Large intestine (tissue), 3 donors: ENCODE data around the gene FOXP1. TPM values are rescaled to one million over a fixed set of nuclear protein-coding genes. Genes with fewer than 3 reads are reported as not detected.
"Not testable (repeated sequence)": the region's sequence is repeated elsewhere in the genome, so short reads cannot be mapped to it uniquely, and the experiment has no call there.

Source experiments
- DNase-seq, 2 donors: peaks; one replicate each; pipeline versions ENCODE4 v3.0.0 to v3.0.0-alpha.2; 2013
- H3K27ac ChIP-seq: one replicate; pipeline ENCODE4 v1.5.1; 2013; ENCODE audit warnings: low read length
- H3K27me3 ChIP-seq: 2 replicates; pipeline ENCODE4 v1.6.1; 2013; ENCODE audit warnings: low read length; ENCODE audit not compliant: control insufficient read depth, insufficient read depth
- H3K36me3 ChIP-seq: 2 replicates; pipeline ENCODE4 v1.6.1; 2013; ENCODE audit warnings: low read length; ENCODE audit not compliant: control insufficient read depth, insufficient read depth
- H3K4me1 ChIP-seq: one replicate; pipeline ENCODE4 v1.6.1; 2013; ENCODE audit warnings: low read length; ENCODE audit not compliant: control insufficient read depth, insufficient read depth
- H3K4me3 ChIP-seq: one replicate; pipeline ENCODE4 v1.5.1; 2013; ENCODE audit warnings: low read length
- H3K9me3 ChIP-seq: one replicate; pipeline ENCODE4 v1.6.1; 2013; ENCODE audit warnings: mild to moderate bottlenecking, low read depth, low read length, moderate library complexity; ENCODE audit not compliant: control insufficient read depth
- WGBS: methylation state at CpG from one replicate; pipeline ENCODE4 v1.1.5; 2013; ENCODE audit warnings: low lambda C conversion rate; ENCODE audit not compliant: insufficient coverage; 5-methylcytosine and 5-hydroxymethylcytosine counted together
- polyA plus RNA-seq: library from polyadenylated mRNA; unstranded; fragments of 120-200 nt; gene quantifications from one replicate; pipeline ENCODE4 v1.2.1, GENCODE V29; 2013

FOXP1 gene
- polyA plus RNA-seq, 1 donor, result 64.1 TPM

DNA sequence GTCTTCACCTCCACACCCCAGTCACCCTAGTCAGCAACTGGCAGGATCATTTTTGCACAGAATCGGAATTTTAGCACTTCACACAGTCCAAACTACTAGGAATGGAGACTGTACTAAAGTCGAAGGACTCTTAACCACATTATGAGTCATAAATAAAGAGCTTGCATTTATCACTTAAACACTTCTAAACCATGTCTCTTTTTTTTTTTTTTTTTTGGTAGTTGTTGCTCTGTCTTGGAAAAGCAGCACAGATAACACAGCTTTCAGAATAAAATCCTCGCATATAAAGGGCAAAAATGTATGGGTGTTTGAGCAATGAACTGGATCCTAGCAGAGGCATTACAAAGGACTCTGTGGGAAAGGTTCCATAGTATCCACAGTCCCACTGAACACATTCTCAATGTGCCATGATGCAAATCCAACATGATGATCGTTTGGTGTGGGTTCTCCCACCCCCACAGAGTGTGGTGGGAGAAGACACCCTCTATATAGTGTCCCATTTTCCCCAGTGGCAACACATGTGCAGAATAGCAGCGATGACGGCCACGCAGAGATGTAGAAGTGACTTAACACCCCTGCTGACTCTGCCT lies 47.1 kb downstream of the FOXP1 start:
- H3K4me3 ChIP-seq, result no peak overlapping the region
- no peak overlapping the region for H3K27ac ChIP-seq
- DNase-seq, result no peak
- WGBS, result no CpG with 5 or more reads among the region's 7 CpGs
- no peaks in the 10 kb centered on the region for H3K36me3 ChIP-seq
- peaks cover 10% of the 10 kb centered on the region for H3K4me1 ChIP-seq
- H3K27me3 ChIP-seq, result no peaks in the 10 kb centered on the region
- H3K9me3 ChIP-seq, result no peaks in the 10 kb centered on the region

DNA sequence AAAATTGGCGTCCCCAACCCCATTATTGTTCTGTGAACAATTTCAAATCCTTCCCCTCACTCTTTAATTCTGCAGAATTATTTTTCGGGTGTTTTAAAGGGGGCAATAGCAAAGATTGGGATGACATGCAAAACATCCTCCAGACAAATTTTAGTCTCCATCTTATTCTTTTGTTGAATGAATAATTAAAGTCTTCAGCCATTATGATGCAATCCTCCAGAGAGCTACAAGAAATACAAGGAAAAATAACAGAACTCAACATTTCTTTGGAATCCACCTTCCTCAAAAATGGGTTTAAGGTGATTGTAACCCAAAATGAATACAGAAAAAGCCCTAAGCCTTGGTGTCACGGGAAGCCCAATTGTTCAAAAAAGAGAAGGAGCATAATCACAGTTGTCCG lies 49.9 kb downstream of the FOXP1 start:
- H3K9me3 ChIP-seq, result no peaks in the 10 kb centered on the region
- WGBS, result no CpG with 5 or more reads among the region's 4 CpGs
- peaks cover 17% of the 10 kb centered on the region for H3K4me1 ChIP-seq
- H3K4me3 ChIP-seq, result no peak overlapping the region
- no peak overlapping the region for H3K27ac ChIP-seq
- DNase-seq, result no peak
- no peaks in the 10 kb centered on the region for H3K36me3 ChIP-seq
- H3K27me3 ChIP-seq, result no peaks in the 10 kb centered on the region

DNA sequence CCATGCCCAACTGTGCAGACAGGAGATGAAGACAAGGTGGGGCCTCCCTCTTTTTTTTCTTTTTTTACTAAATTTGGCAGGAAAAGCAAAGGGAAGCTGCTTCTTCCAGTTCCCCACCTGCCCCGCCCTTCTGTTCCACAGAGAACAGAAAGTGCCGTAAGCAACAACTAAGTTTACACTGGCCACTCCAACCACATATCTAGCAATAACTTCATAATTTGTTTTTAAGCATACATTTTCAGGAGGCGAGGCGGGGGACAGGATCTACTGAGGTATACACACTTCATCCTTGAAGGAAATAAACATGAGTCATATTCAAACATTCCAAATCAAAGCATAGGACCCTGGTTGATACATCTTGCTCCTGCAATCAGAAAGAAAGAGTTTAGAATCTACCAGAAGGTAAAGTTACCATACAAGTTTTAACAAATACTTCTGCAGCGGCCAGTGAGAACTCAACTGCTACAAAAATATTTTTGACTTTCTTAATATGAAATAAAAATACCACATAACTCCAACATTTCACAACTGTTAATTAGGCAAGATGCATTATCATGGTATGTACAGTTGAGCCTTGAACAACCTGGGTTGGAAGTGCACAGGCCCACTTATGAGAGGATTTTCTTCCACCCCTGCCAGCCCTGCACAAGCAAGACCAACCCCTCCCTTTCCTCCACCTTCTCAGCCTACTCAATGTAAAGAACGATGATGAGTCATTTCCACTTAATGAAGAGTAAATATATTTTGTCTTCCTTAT lies 50.7 kb downstream of the FOXP1 start:
- DNase-seq, result no peak
- Histone ChIP-seq H3K9me3 (no peaks in the 10 kb centered on the region), H3K4me1 (peaks cover 17% of the 10 kb centered on the region), H3K4me3 (no peak overlapping the region), H3K36me3 (no peaks in the 10 kb centered on the region), H3K27ac (no peak overlapping the region), H3K27me3 (no peaks in the 10 kb centered on the region)
- no CpG with 5 or more reads among the region's 6 CpGs for WGBS

DNA sequence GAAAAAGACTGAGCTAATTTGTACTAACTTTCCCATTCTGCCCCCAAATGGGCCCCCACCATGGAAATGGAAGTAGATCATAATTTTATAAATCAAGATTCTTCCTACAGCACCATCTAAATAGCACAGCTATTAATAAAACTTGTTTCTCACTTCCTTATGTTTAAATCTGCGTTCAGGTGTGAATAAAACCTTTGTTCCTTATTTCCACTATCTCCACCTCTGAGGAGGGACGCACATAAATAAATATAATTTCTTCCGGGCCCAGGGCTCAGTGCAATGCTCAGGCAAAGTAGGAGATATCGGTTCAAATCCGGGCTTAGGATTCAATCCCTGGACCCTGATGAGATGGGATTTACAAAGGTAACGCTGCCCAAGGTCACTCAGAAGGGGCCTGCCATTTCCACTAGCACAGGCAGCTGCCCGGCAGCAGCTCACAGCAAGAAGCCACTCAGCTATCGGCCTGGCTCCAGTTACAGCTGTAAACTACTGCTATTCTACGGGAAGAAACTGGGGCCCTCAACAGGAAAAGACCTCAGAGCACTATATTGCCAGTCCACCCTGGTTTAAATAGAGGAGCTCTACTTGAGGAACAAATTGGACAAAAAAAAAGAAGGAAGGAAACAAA lies 52.5 kb downstream of the FOXP1 start:
- H3K9me3 ChIP-seq, result no peaks in the 10 kb centered on the region
- no CpG with 5 or more reads among the region's 9 CpGs for WGBS
- H3K4me1 ChIP-seq, result peaks cover 17% of the 10 kb centered on the region
- H3K36me3 ChIP-seq, result no peaks in the 10 kb centered on the region
- peak; percentile 11 to 57 for DNase-seq
- H3K27me3 ChIP-seq, result no peaks in the 10 kb centered on the region
- no peak overlapping the region for H3K4me3 ChIP-seq
- peak overlapping the region; percentile 7 for H3K27ac ChIP-seq

DNA sequence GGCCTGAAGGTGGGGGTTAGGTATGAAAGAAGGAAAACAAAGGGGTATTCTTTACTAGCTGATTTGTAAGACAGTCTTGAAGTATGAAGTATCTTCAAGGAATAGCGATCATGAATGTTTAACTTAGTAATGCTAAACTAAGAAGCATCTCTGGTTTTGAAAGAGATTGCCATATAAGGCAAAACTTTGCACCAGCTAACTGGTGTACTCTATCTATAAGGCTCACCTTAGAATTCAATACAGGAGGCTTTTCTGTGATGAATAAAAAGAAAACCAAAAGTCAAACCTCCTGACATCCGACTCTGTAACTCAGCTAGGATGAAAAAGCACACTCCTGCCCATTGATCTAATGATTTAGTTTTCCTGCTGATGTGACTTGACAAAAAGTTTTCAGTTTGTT lies 54.7 kb downstream of the FOXP1 start:
- H3K4me1 ChIP-seq, result peaks cover 17% of the 10 kb centered on the region
- H3K36me3 ChIP-seq, result no peaks in the 10 kb centered on the region
- DNase-seq, result no peak
- H3K9me3 ChIP-seq, result no peaks in the 10 kb centered on the region
- no peak overlapping the region for H3K4me3 ChIP-seq
- no peak overlapping the region for H3K27ac ChIP-seq
- no peaks in the 10 kb centered on the region for H3K27me3 ChIP-seq
- WGBS, result 86% methylated on average over 1 of the region's 2 CpGs

DNA sequence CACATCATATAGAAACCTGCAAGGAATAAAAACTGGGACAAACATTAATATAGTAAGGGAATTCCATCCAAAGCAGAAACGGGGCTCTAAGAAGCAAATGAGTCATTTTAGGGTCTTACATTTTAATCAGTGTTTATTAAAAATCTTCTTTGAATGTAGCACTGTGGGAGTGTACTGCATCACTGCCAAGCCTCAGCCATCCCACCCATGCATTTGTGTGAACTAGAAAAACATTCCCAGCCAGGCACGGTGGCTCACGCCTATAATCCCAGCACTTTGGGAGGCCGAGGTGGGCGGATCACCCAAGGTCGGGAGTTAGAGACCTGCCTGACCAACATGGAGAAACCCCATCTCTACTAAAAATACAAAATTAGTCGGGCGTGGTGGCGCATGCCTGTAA lies 57.1 kb downstream of the FOXP1 start:
- WGBS, result no CpG with 5 or more reads among the region's 9 CpGs

DNA sequence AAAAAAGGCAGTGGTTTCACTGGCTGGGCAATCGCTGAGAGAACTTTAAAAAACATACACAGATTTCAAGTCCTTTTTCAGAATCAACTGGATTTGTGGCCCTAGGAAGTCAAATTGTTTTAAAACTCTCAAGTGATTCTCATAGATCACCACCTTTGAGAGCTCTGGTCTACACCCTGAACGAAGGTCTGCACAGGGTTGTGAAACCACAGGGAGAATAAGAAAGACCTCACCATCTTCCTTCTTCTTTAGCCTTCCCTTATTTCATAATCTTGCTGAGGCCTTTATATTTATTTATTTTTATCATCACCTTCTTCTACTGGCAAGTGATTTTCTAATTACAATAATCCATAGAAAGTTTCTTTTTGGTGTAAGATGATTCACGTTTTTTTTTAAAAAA lies 58.1 kb downstream of the FOXP1 start:
- Histone ChIP-seq H3K4me1 (peaks cover 4% of the 10 kb centered on the region), H3K9me3 (no peaks in the 10 kb centered on the region), H3K27ac (no peak overlapping the region), H3K36me3 (no peaks in the 10 kb centered on the region), H3K27me3 (no peaks in the 10 kb centered on the region), H3K4me3 (no peak overlapping the region)
- no CpG with 5 or more reads among the region's 3 CpGs for WGBS
- no peak for DNase-seq

More for the DNA sequence above, 57.1 kb downstream of the FOXP1 start:
- peaks cover 14% of the 10 kb centered on the region for H3K4me1 ChIP-seq
- not testable (repeated sequence) for H3K27ac ChIP-seq, H3K9me3 ChIP-seq, H3K4me3 ChIP-seq, H3K27me3 ChIP-seq, H3K36me3 ChIP-seq, DNase-seq

DNA sequence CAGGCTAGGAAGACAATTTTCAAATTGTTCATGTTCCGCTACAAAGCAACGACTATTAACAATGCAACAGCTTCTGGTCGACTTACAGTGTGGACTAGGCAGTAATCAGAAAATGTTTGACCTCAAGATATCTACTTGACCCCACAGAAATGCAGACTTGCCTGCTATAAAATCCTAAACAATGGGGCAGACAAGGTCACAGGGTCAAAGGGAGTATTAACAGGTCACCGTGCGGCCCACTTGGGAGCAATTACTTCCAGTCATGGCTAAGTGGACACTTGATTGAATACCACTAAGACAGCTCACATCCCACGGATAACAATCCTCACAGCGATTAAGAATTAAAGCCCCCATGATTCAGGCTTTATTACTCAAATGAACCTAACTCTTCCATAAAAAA lies 58.9 kb downstream of the FOXP1 start:
- H3K4me3 ChIP-seq, result no peak overlapping the region
- no peaks in the 10 kb centered on the region for H3K9me3 ChIP-seq
- H3K27me3 ChIP-seq, result no peaks in the 10 kb centered on the region
- no peaks in the 10 kb centered on the region for H3K36me3 ChIP-seq
- 60% methylated on average over 1 of the region's 7 CpGs for WGBS
- DNase-seq, result no peak
- H3K4me1 ChIP-seq, result no peaks in the 10 kb centered on the region
- H3K27ac ChIP-seq, result no peak overlapping the region

DNA sequence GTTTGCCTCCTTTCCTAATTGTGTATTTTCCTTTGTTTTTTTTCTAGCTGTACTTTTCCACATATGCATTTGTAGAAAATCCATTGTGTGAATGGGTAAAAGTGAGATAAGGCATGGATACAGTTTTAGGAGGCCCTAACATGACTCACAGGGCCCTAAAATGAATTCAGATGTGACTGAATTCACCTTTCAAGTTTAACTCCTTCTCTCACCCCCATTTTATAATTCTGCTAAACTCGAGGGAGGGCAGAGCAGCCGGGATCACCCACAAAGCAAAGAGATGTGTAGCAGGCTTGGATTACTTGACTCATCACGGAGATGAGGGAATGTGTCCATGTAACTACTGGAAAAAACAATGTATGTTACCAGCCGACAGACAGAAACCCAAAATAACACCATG lies 59.9 kb downstream of the FOXP1 start:
- Histone ChIP-seq H3K36me3 (no peaks in the 10 kb centered on the region), H3K27me3 (no peaks in the 10 kb centered on the region), H3K4me3 (no peak overlapping the region), H3K4me1 (no peaks in the 10 kb centered on the region), H3K27ac (no peak overlapping the region), H3K9me3 (peaks cover 3% of the 10 kb centered on the region)
- WGBS, result 83% methylated on average over 1 of the region's 4 CpGs
- DNase-seq, result no peak

DNA sequence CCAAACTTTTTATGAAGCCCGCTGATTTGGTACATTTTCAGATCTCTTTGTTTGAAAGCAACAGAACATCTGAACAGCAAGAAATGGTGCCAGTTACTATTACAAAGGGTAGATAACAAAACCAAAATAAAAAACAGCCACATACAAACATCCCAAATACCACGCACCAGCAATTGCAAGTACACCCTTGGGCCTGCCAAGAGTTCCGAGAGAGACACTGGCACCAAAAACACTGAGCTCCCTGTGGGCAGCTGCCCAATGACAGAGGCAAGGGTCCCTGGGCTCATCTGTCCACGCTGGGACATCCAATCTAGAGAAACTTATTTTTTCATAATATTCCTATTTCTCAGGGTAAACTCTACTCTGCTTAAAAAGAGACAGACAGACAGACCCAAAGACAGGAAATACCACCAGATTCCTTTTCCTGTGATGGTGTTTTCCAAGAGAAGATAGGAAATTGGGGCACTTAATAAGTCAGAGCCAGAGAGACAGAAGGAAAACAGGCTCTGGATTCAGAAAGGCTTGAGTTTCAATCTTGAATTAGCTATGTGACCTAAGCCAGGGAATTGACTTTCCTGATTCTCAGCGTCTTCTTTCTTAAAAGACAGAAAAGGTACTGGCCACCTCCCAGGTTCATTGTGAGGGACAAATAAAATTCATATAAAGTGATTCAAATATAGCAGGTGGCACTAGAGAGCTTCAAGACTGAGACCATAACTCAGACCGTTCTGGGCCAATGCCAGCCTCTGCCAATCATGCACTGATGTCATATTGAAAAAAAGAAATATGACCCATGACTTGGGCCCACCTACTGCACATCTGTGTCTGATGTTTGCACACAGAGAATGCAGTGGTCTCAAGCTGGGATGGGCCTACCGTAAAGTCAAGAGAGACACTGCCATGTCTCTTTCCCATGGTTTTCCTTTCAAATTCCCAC lies 61.3 kb downstream of the FOXP1 start:
- peaks cover 3% of the 10 kb centered on the region for H3K9me3 ChIP-seq
- no peak for DNase-seq
- H3K36me3 ChIP-seq, result no peaks in the 10 kb centered on the region
- WGBS, result 100% methylated on average over 3 of the region's 7 CpGs
- H3K27me3 ChIP-seq, result no peaks in the 10 kb centered on the region
- no peaks in the 10 kb centered on the region for H3K4me1 ChIP-seq
- no peak overlapping the region for H3K27ac ChIP-seq
- H3K4me3 ChIP-seq, result no peak overlapping the region
